IMR-90 (cell line): ENCODE data around the gene SERPINB13. TPM values are rescaled to one million over a fixed set of nuclear protein-coding genes. Genes with fewer than 3 reads are reported as not detected.

Experiments used
- ATAC-seq: fragments of 200-7000 bp; cut with Tn5 transposase; 2 replicates; pipeline ENCODE4 v1.9.1; 2020; ENCODE audit warnings: low read depth, mild to moderate bottlenecking, moderate library complexity
- BruUV-seq: library from RNA; stranded (reverse); fragments of 400-500 nt; replicated peaks from 2 replicates; lab custom pipeline; 2021; lab: Mats Ljungman, UMichigan
- CTCF ChIA-PET: fragments of 300-600 bp; formaldehyde crosslinking; extraction: SDS; loops from one replicate; lab custom pipeline; 2021; ENCODE audit warnings: antibody characterized with exemption; lab: Yijun Ruan, JAX
- POLR2A ChIA-PET: fragments of 300-600 bp; sonication (Branson Sonifier 250); formaldehyde crosslinking; loops from one replicate; lab custom pipeline; 2022; ENCODE audit warnings: antibody characterized with exemption; ENCODE audit not compliant: unreplicated experiment; lab: Charles Lee
- DNase-seq: peaks from one replicate; pipeline ENCODE4 v3.0.0; 2013
- H2AFZ ChIP-seq: replicated peaks from 2 replicates; pipeline ENCODE3; 2013; ENCODE audit warnings: low read length, mild to moderate bottlenecking; ENCODE audit not compliant: poor library complexity
- H2AK5ac ChIP-seq: 2 replicates; pipeline ENCODE4 v1.6.1; 2013; ENCODE audit warnings: low read depth, low read length, inconsistent platforms
- H2AK9ac ChIP-seq: replicated peaks from 2 replicates; pipeline ENCODE3; 2013; ENCODE audit warnings: mild to moderate bottlenecking, low read depth, low read length, moderate library complexity; ENCODE audit not compliant: poor library complexity
- H2BK120ac ChIP-seq: 2 replicates; pipeline ENCODE4 v1.6.1; 2013; ENCODE audit warnings: low read depth, low read length, inconsistent platforms
- H2BK15ac ChIP-seq: 3 replicates; pipeline ENCODE4 v1.6.1; 2013; ENCODE audit warnings: low read depth, low read length, inconsistent platforms
- H2BK20ac ChIP-seq: 2 replicates; pipeline ENCODE4 v1.6.1; 2013; ENCODE audit warnings: low read depth, mild to moderate bottlenecking, inconsistent platforms, low read length, moderate library complexity
- H2BK5ac ChIP-seq: 2 replicates; pipeline ENCODE4 v1.6.1; 2013; ENCODE audit warnings: mild to moderate bottlenecking, low read depth, low read length, inconsistent platforms; ENCODE audit not compliant: poor library complexity, severe bottlenecking
- H3K14ac ChIP-seq: replicated peaks from 2 replicates; pipeline ENCODE4 v1.6.1; 2013; ENCODE audit warnings: low read depth, low read length, inconsistent platforms
- H3K18ac ChIP-seq: 2 replicates; pipeline ENCODE4 v1.6.1; 2013; ENCODE audit warnings: low read depth, low read length, control low read depth
- H3K23ac ChIP-seq: 2 replicates; pipeline ENCODE4 v1.6.1; 2013; ENCODE audit warnings: low read depth, low read length, inconsistent platforms
- H3K27ac ChIP-seq: 2 replicates; pipeline ENCODE4 v1.5.1; 2013; ENCODE audit warnings: mild to moderate bottlenecking, control low read depth, low read length; ENCODE audit not compliant: insufficient read depth
- H3K27me3 ChIP-seq: 2 replicates; pipeline ENCODE4 v1.6.1; 2013; ENCODE audit warnings: low read length; ENCODE audit not compliant: control insufficient read depth, insufficient read depth
- H3K36me3 ChIP-seq: 2 replicates; pipeline ENCODE4 v1.6.1; 2013; ENCODE audit warnings: low read length, mixed read lengths; ENCODE audit not compliant: control insufficient read depth, insufficient read depth
- H3K4ac ChIP-seq: 2 replicates; pipeline ENCODE4 v1.6.1; 2013; ENCODE audit warnings: low read depth, low read length, inconsistent platforms
- H3K4me1 ChIP-seq: 2 replicates; pipeline ENCODE4 v1.6.1; 2013; ENCODE audit warnings: low read length, mixed read lengths; ENCODE audit not compliant: control insufficient read depth, insufficient read depth
- H3K4me2 ChIP-seq: 2 replicates; pipeline ENCODE4 v1.6.1; 2013; ENCODE audit warnings: low read depth, mild to moderate bottlenecking, control low read depth, low read length, moderate library complexity
- H3K4me3 ChIP-seq: 2 replicates; pipeline ENCODE4 v1.5.1; 2013; ENCODE audit warnings: low read depth, mild to moderate bottlenecking, control low read depth, low read length, moderate library complexity; ENCODE audit not compliant: insufficient read depth
- H3K56ac ChIP-seq: 2 replicates; pipeline ENCODE4 v1.6.1; 2013; ENCODE audit warnings: low read length, inconsistent platforms; ENCODE audit not compliant: insufficient read depth; ENCODE audit errors: extremely low read depth
- H3K79me1 ChIP-seq, 2 experiments: 2 replicates each; pipeline ENCODE4 v1.6.1; 2013; ENCODE audit warnings: low read length in 2 of 2, inconsistent platforms in 1 of 2, low read depth in 1 of 2
- H3K9ac ChIP-seq: 2 replicates; pipeline ENCODE4 v1.6.1; 2013; ENCODE audit warnings: low read depth, low read length, control low read depth
- H3K9me1 ChIP-seq: 2 replicates; pipeline ENCODE4 v1.6.1; 2013; ENCODE audit warnings: low read length, inconsistent platforms; ENCODE audit not compliant: insufficient read depth
- H3K9me3 ChIP-seq: 2 replicates; pipeline ENCODE4 v1.6.1; 2013; ENCODE audit warnings: low read length; ENCODE audit not compliant: control insufficient read depth, insufficient read depth
- H4K20me1 ChIP-seq: 2 replicates; pipeline ENCODE4 v1.6.1; 2013; ENCODE audit warnings: low read length, inconsistent platforms; ENCODE audit not compliant: insufficient read depth
- H4K5ac ChIP-seq: 2 replicates; pipeline ENCODE4 v1.6.1; 2013; ENCODE audit warnings: mild to moderate bottlenecking, low read depth, low read length, control low read depth
- H4K8ac ChIP-seq, 2 experiments: 2 replicates each; pipeline ENCODE4 v1.6.1; 2013; ENCODE audit warnings: low read depth in 2 of 2, low read length in 2 of 2, control low read depth in 1 of 2, inconsistent platforms in 1 of 2
- H4K91ac ChIP-seq: 2 replicates; pipeline ENCODE4 v1.6.1; 2013; ENCODE audit warnings: low read depth, low read length, inconsistent platforms; ENCODE audit not compliant: insufficient read depth
- BHLHE40 ChIP-seq: fragments of 150-350 bp; IDR thresholded peaks from 2 replicates; pipeline ENCODE4 v1.6.1; 2016; ENCODE audit warnings: mild to moderate bottlenecking, low read depth, low read length
- CHD1 ChIP-seq: IDR thresholded peaks from 2 replicates; pipeline ENCODE4 v1.6.1; 2012; ENCODE audit warnings: low read depth, low read length, improper control_type of control experiment
- ELK1 ChIP-seq: fragments of 150-350 bp; IDR thresholded peaks from 2 replicates; pipeline ENCODE4 v1.6.1; 2016; ENCODE audit warnings: low read depth, mild to moderate bottlenecking, low read length, moderate library complexity, borderline replicate concordance
- SMC3 ChIP-seq: fragments of 150-350 bp; IDR thresholded peaks from 2 replicates; pipeline ENCODE4 v1.6.1; 2016; ENCODE audit warnings: low read depth, mild to moderate bottlenecking, antibody characterized with exemption, low read length, moderate library complexity
- WGBS, 2 experiments: methylation state at CpG; one replicate each; pipeline versions ENCODE4 v1.1.5 to v1.1.7; 2013; ENCODE audit warnings: missing lambda C conversion rate in 2 of 2; ENCODE audit not compliant: insufficient read length in 1 of 2; ENCODE audit errors: extremely low coverage in 2 of 2; 5-methylcytosine and 5-hydroxymethylcytosine counted together
- dilution Hi-C: fragments of 300-500 bp; cut with HindIII; formaldehyde crosslinking; loops from one replicate; pipeline ENCODE4 v1.14.3; 2018; ENCODE audit warnings: low sequenced_read_pairs; ENCODE audit not compliant: unreplicated experiment
- in situ Hi-C: fragments of 300-500 bp; cut with MboI; formaldehyde crosslinking; loops from 3 replicates; pipeline ENCODE4 v1.14.3; 2019; ENCODE audit warnings: low sequenced_read_pairs, inconsistent platforms, mixed read lengths
- intact Hi-C: fragments of 100-400 bp; cut with micrococcal nuclease; formaldehyde crosslinking; loops from 2 replicates; pipeline ENCODE4 v1.10.0; 2022
- polyA plus RNA-seq, 3 experiments: library from polyadenylated mRNA; depleted of rRNA; stranded (reverse); fragments of >200 nt; gene quantifications; 2 replicates each; pipeline ENCODE4 v1.2.3, GENCODE V29; 2012; ENCODE audit warnings: low replicate concordance in 1 of 3
- total RNA-seq: library from RNA; depleted of rRNA; stranded (reverse); fragments of >200 nt; gene quantifications from 2 replicates; pipeline ENCODE4 v1.2.3, GENCODE V29; 2012
- TF ChIP-seq, protein P1 (sequence below): fragments of 150-350 bp; IDR thresholded peaks from 2 replicates; pipeline ENCODE4 v1.6.1; 2017; ENCODE audit warnings: mild to moderate bottlenecking, antibody characterized with exemption, low read length, low read depth

The SERPINB13 gene
- total and polyA plus RNA-seq, 2 of the 4 experiments (the other 2 are of a cell fraction): not detected

- WGBS, 2 experiments: no CpG with 5 or more reads among the region's 4 CpGs
- Histone ChIP-seq H3K9me3 (peaks cover 18% of the 10 kb centered on the region), H2BK20ac (no peak overlapping the region), H3K9ac (no peak overlapping the region), H3K18ac (no peak overlapping the region), H2AK5ac (no peak overlapping the region), H2AK9ac (no peak overlapping the region), H3K4me2 (no peak overlapping the region), H4K5ac (no peak overlapping the region), H3K27me3 (no peaks in the 10 kb centered on the region), H4K20me1 (no peaks in the 10 kb centered on the region), H3K14ac (no peak overlapping the region), H2BK5ac (no peak overlapping the region), H3K4me1 (no peaks in the 10 kb centered on the region), H2AFZ (no peak overlapping the region), H3K79me1 (no peaks in the 10 kb centered on the region), H4K91ac (no peak overlapping the region), H4K8ac (no peak overlapping the region), H3K36me3 (no peaks in the 10 kb centered on the region), H3K4me3 (no peak overlapping the region), H3K56ac (no peak overlapping the region), H3K23ac (no peak overlapping the region), H3K4ac (no peak overlapping the region), H2BK120ac (no peak overlapping the region), H3K27ac (no peak overlapping the region), H2BK15ac (no peak overlapping the region), H3K9me1 (no peaks in the 10 kb centered on the region)
- TF ChIP-seq, protein P1, sequence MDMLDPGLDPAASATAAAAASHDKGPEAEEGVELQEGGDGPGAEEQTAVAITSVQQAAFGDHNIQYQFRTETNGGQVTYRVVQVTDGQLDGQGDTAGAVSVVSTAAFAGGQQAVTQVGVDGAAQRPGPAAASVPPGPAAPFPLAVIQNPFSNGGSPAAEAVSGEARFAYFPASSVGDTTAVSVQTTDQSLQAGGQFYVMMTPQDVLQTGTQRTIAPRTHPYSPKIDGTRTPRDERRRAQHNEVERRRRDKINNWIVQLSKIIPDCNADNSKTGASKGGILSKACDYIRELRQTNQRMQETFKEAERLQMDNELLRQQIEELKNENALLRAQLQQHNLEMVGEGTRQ: no peak
- no peak for TF ChIP-seq CHD1
- TF ChIP-seq SMC3: no peak
- TF ChIP-seq ELK1: no peak
- no peak for TF ChIP-seq BHLHE40
- CTCF ChIA-PET: no interaction called here
- ATAC-seq (no peak), DNase-seq (no peak)
- POLR2A ChIA-PET: no interaction called here
- in situ Hi-C loops: no loop called here
- BruUV-seq: no TSS peak
- intact Hi-C loops: no loop called here
- dilution Hi-C loops: no loop called here
Observed at GRCh38 chr18:63626431-63626830, 39.3 kb downstream of the SERPINB13 start.
